BJ (cell line): ENCODE data around the gene HSPB2. TPM values are rescaled to one million over a fixed set of nuclear protein-coding genes. Genes with fewer than 3 reads are reported as not detected.

Experiments
- CTCF ChIA-PET: fragments of 350-600 bp; formaldehyde crosslinking; extraction: SDS; loops from one replicate; lab custom pipeline; 2021; ENCODE audit warnings: antibody characterized with exemption, inconsistent platforms; lab: Yijun Ruan, JAX
- POLR2A ChIA-PET: fragments of 300-600 bp; sonication (Branson Sonifier 250); formaldehyde crosslinking; extraction: SDS; loops from one replicate; lab custom pipeline; 2021; ENCODE audit warnings: antibody characterized with exemption; lab: Charles Lee
- DNase-seq: peaks from one replicate; pipeline ENCODE4 v3.0.0-alpha.2; 2011; ENCODE audit warnings: low read depth
- H3K27me3 ChIP-seq: 2 replicates; pipeline ENCODE4 v1.6.0; 2011; ENCODE audit warnings: low read length; ENCODE audit not compliant: control insufficient read depth, insufficient read depth
- H3K36me3 ChIP-seq: 2 replicates; pipeline ENCODE4 v1.5.1; 2011; ENCODE audit warnings: low read length; ENCODE audit not compliant: control insufficient read depth, insufficient read depth
- H3K4me3 ChIP-seq: 2 replicates; pipeline ENCODE4 v1.5.1; 2011; ENCODE audit warnings: low read depth, mild to moderate bottlenecking, control low read depth, low read length
- CTCF ChIP-seq: IDR thresholded peaks from 2 replicates; pipeline ENCODE4 v1.5.1; 2011; ENCODE audit warnings: low read depth, mild to moderate bottlenecking, control low read depth, inconsistent platforms, low read length, moderate library complexity; ENCODE audit not compliant: insufficient read depth
- polyA plus RNA-seq: library from polyadenylated mRNA; depleted of rRNA; stranded (reverse); fragments of >200 nt; gene quantifications from 2 replicates; pipeline ENCODE4 v1.2.3, GENCODE V29; 2011

HSPB2 gene
- polyA plus RNA-seq, 1 experiment, result 4.0 TPM

GRCh38 chr11:111933872-111934271 is 21.3 kb downstream of the HSPB2 start:
- no peak for TF ChIP-seq CTCF
- DNase-seq, result no peak
- Histone ChIP-seq H3K4me3 (no peak overlapping the region), H3K36me3 (no peaks in the 10 kb centered on the region), H3K27me3 (no peaks in the 10 kb centered on the region)
- ChIA-PET CTCF (interaction anchor here (0.8 to 6.3 kb wide), 7 partner anchors 19 to 66 kb away, joined by 3 to 65 read pairs (median 4); no protein-coding TSS in a partner anchor), POLR2A (no interaction called here)

GRCh38 chr11:111934306-111934705 is 21.8 kb downstream of the HSPB2 start:
- Histone ChIP-seq H3K4me3 (no peak overlapping the region), H3K27me3 (no peaks in the 10 kb centered on the region), H3K36me3 (no peaks in the 10 kb centered on the region)
- no peak for TF ChIP-seq CTCF
- ChIA-PET CTCF (interaction anchor here (0.8 to 6.3 kb wide), 8 partner anchors 46 to 66 kb away, joined by 3 to 65 read pairs (median 4); no protein-coding TSS in a partner anchor), POLR2A (no interaction called here)
- DNase-seq, result no peak

- no peaks in the 10 kb centered on the region for H3K36me3 ChIP-seq
- H3K27me3 ChIP-seq, result no peaks in the 10 kb centered on the region
- POLR2A ChIA-PET, result no interaction called here
- TF ChIP-seq CTCF, result no peak
- H3K4me3 ChIP-seq, result no peak overlapping the region
- no peak for DNase-seq
- CTCF ChIA-PET, result interaction anchor here (0.7 to 6.3 kb wide), 8 partner anchors 16 to 345 kb away, joined by 3 to 65 read pairs (median 4); no protein-coding TSS in a partner anchor
Observed at GRCh38 chr11:111935317-111936039, 22.9 kb downstream of the HSPB2 start.

- DNase-seq, result no peak
- Histone ChIP-seq H3K36me3 (no peaks in the 10 kb centered on the region), H3K4me3 (no peak overlapping the region), H3K27me3 (no peaks in the 10 kb centered on the region)
- POLR2A ChIA-PET, result interaction anchor here (0.7 kb wide), 1 partner anchor 27 kb away, joined by 4 read pairs; no protein-coding TSS in a partner anchor
- CTCF ChIA-PET, result interaction anchor here (1.4 to 6.3 kb wide), 4 partner anchors 44 to 344 kb away, joined by 3 to 65 read pairs (median 6); no protein-coding TSS in a partner anchor
- no peak for TF ChIP-seq CTCF
Observed at GRCh38 chr11:111936040-111936540, 23.6 kb downstream of the HSPB2 start.

GRCh38 chr11:111937461-111937769 is 24.9 kb downstream of the HSPB2 start:
- no peak for TF ChIP-seq CTCF

More at GRCh38 chr11:111937461-111937769, 24.9 kb downstream of the HSPB2 start:
- ChIA-PET CTCF (interaction anchor here (1.0 to 6.3 kb wide), 7 partner anchors 14 to 59 kb away, joined by 3 to 65 read pairs (median 4); no protein-coding TSS in a partner anchor), POLR2A (no interaction called here)
- H3K36me3 ChIP-seq, result no peaks in the 10 kb centered on the region
- peak overlapping the region; percentile 52 for H3K4me3 ChIP-seq
- no peak for DNase-seq
- H3K27me3 ChIP-seq, result no peaks in the 10 kb centered on the region
